Activated naive CD4-positive, alpha-beta T cell treated with anti-CD3 and anti-CD28 coated beads, Interleukin-2, amount 10 ng/mL, durations not matched to agents 5 hours and 36 hours (primary cell): ENCODE data around the gene TOLLIP. TPM values are rescaled to one million over a fixed set of nuclear protein-coding genes. Genes with fewer than 3 reads are reported as not detected.

Source experiments
- microRNA-seq: library from miRNA; unstranded; fragments of <30 nt; microRNA quantifications from one replicate; pipeline ENCODE4 v1.2.0, GENCODE V29; 2022; ENCODE audit warnings: borderline microRNAs expressed, borderline replicate concordance
- total RNA-seq, 2 experiments: library from RNA; stranded (reverse); gene quantifications; one replicate each; pipeline ENCODE4 v1.2.3, GENCODE V29; 2021

TOLLIP gene
- 10 to 100 TPM; 36.2 to 38.6 TPM for total RNA-seq

GRCh38 chr11:1309498-1310317, at the start of gene TOLLIP:
Gene TOLLIP (minus strand): TSS chr11:1309632. CDS start chr11:1309498, 134 bp downstream.

Small RNA genes within 50 kb of the gene (microRNA-seq; reads per million reads assigned to microRNA genes)
- not detected for gene MIR6744

Other genes starting within 250 kb of the TOLLIP start
- not detected for gene MUC2, start 234.8 kb downstream of the TOLLIP start, total RNA-seq
- gene MUC5AC, start 151.7 kb downstream of the TOLLIP start, total RNA-seq = not detected
- gene MUC5B, start 86.6 kb downstream of the TOLLIP start, total RNA-seq = not detected
- gene BRSK2, start 80.3 kb upstream of the TOLLIP start, total RNA-seq = not detected
- gene MOB2, start 177.1 kb upstream of the TOLLIP start, total RNA-seq = 10 to 100 TPM; 48.8 to 53.3 TPM